ENCODE results near the gene ADM2. TPM values are rescaled to one million over a fixed set of nuclear protein-coding genes. Genes with fewer than 3 reads are reported as not detected.

ADM2 gene
- total and polyA plus RNA-seq, 2 of the 13 experiments (the other 11 are each of a cell fraction or from before 2014, with no cell fraction given): 1.2 to 3.0 TPM

- TF ChIP-seq ZUFSP (CRISPR knock-in tag; IDR thresholded peaks at IDR 0.05; ENCODE audit: borderline replicate concordance) (no peak), FOXK2 (IDR thresholded peaks at IDR 0.05) (no peak), LCORL (IDR thresholded peaks at IDR 0.05) (no peak), LCORL (CRISPR knock-in tag; IDR thresholded peaks at IDR 0.05) (no peak), HMGXB3 (CRISPR knock-in tag; IDR thresholded peaks at IDR 0.05; ENCODE audit: borderline replicate concordance) (no peak; the same call in 1 of the 2 replicates), ATF6 (CRISPR knock-in tag; conservative IDR thresholded peaks at IDR 0.05) (no peak), RFX3 (CRISPR knock-in tag; IDR thresholded peaks at IDR 0.05) (no peak), PRDM10 (CRISPR knock-in tag; IDR thresholded peaks at IDR 0.05; ENCODE audit: low read depth) (no peak), NR1H2 (CRISPR knock-in tag; IDR thresholded peaks at IDR 0.05; ENCODE audit: borderline replicate concordance, low read depth) (0 out of 2 replicates have a peak, but pooled peaks have one; percentile 32), POLR2G (IDR thresholded peaks at IDR 0.05; ENCODE audit: low read depth, low read length) (no peak), SP1 (IDR thresholded peaks at IDR 0.05) (no peak), SP1 (CRISPR knock-in tag; IDR thresholded peaks at IDR 0.05) (0 out of 2 replicates have a peak, but pooled peaks have one; percentile 16), SNRNP70 (IDR thresholded peaks at IDR 0.05; ENCODE audit: low read depth, low read length) (no peak), HHEX (CRISPR knock-in tag; IDR thresholded peaks at IDR 0.05) (no peak), NCOA5 (CRISPR knock-in tag; IDR thresholded peaks at IDR 0.05) (no peak), GPN1 (CRISPR knock-in tag; IDR thresholded peaks at IDR 0.05; ENCODE audit: borderline replicate concordance) (no peak), MYC (CRISPR knock-in tag; IDR thresholded peaks at IDR 0.05; ENCODE audit: borderline replicate concordance) (peak; percentile 46; the same call in 1 of the 2 replicates), RCOR2 (CRISPR knock-in tag; IDR thresholded peaks at IDR 0.05) (no peak), MXD4 (CRISPR knock-in tag; IDR thresholded peaks at IDR 0.05) (no peak)
Observed at GRCh38 chr22:50526108-50526833, 44.9 kb downstream of the ADM2 start (continued).

Data from HepG2 (cell line).